Measurements from ENCODE around the gene CRTC1. TPM values are rescaled to one million over a fixed set of nuclear protein-coding genes. Genes with fewer than 3 reads are reported as not detected.

CRTC1 gene
- total and polyA plus RNA-seq, 2 of the 13 experiments (the other 11 are each of a cell fraction or from before 2014, with no cell fraction given) = 2.0 to 2.7 TPM

- TF ChIP-seq ZNF30 (CRISPR knock-in tag; IDR thresholded peaks at IDR 0.05) (no peak), ZNF761 (CRISPR knock-in tag; conservative IDR thresholded peaks at IDR 0.05) (no peak), TFE3 (CRISPR knock-in tag; IDR thresholded peaks at IDR 0.05) (no peak), NCOA2 (CRISPR knock-in tag; IDR thresholded peaks at IDR 0.05) (no peak)
Measured at GRCh38 chr19:18796239-18796638, 112.8 kb downstream of the CRTC1 start (continued).

- FAIRE-seq (peak; percentile 42), ATAC-seq (peak; percentile 75), DNase-seq (ENCODE audit: low spot score) (peak; percentile 75)
- no peak overlapping the region for H2AFZ ChIP-seq (ENCODE audit: low read length)
- H3K9me3 ChIP-seq (ENCODE audit: low read length) = no peaks in the 10 kb centered on the region
- H3K9ac ChIP-seq (ENCODE audit: insufficient read depth, low read depth, low read length) = no peak overlapping the region
- H3K27me3 ChIP-seq (ENCODE audit: control insufficient read depth in 1 of 2, insufficient read depth in 2 of 2, low read length in 2 of 2) = peaks cover 2 to 24% of the 10 kb centered on the region in 2 experiments; a peak in 4 of 5 replicates
- in situ Hi-C loops (cut with HindIII; ENCODE audit: extremely low pct_ligation_motif_present, low pct_unique_long_range_greater_than_20kb) (no loop called here), intact Hi-C loops (cut with micrococcal nuclease; ENCODE audit: unreplicated experiment) (loop anchor here (5.0 kb wide), 1 partner anchor 34 kb away; the partner anchor contains the start of gene UPF1)
- no peaks in the 10 kb centered on the region for H3K79me2 ChIP-seq (ENCODE audit: insufficient read depth, low read length)
- CTCF ChIA-PET (ENCODE audit: low intra/inter-chr PET ratio, low total read pairs) = no interaction called here
- POLR2A ChIA-PET = no interaction called here
- no peaks in the 10 kb centered on the region for H4K20me1 ChIP-seq (ENCODE audit: insufficient read depth, low read length)
- BruUV-seq (replicated peaks) = no TSS peak
- peak overlapping the region in 1 of 3 experiments; percentile 36; a peak in 1 of 6 replicates for H3K4me3 ChIP-seq (replicated peaks in 1 of 3; ENCODE audit: insufficient read depth in 1 of 3, low read depth in 2 of 3, low read length in 3 of 3)
- H3K4me2 ChIP-seq (ENCODE audit: low read depth, low read length) = peak overlapping the region; percentile 61
- WGBS (ENCODE audit: low lambda C conversion rate) = 11% methylated on average over 13 of the region's 22 CpGs
- H3K4me1 ChIP-seq (ENCODE audit: insufficient read depth, low read length) = peaks cover 61% of the 10 kb centered on the region
- no peak overlapping the region for H3K27ac ChIP-seq (ENCODE audit: extremely low read length, insufficient read depth, low read length)
- no peaks in the 10 kb centered on the region for H3K36me3 ChIP-seq (replicated peaks in 1 of 2; ENCODE audit: control insufficient read depth in 1 of 2, insufficient read depth in 2 of 2, low read length in 2 of 2)
- TF ChIP-seq ZNF766 (CRISPR knock-in tag; IDR thresholded peaks at IDR 0.05; ENCODE audit: borderline replicate concordance) = no peak
- TF ChIP-seq HOXD1 (CRISPR knock-in tag; IDR thresholded peaks at IDR 0.05) = peak; percentile 96
- no peak for TF ChIP-seq SOX6 (IDR thresholded peaks at IDR 0.05)
- TF ChIP-seq SOX6 (CRISPR knock-in tag; IDR thresholded peaks at IDR 0.05) = peak; percentile 72
- peak; percentile 61; the same call in 1 of the 2 replicates for TF ChIP-seq ARID4A (CRISPR knock-in tag; IDR thresholded peaks at IDR 0.05; ENCODE audit: borderline replicate concordance)
- peak; percentile 56; the same call in 1 of the 2 replicates for TF ChIP-seq PITX1 (CRISPR knock-in tag; IDR thresholded peaks at IDR 0.05)
- no peak for TF ChIP-seq TEF (CRISPR knock-in tag; IDR thresholded peaks at IDR 0.05)
- TF ChIP-seq RELA (CRISPR knock-in tag; IDR thresholded peaks at IDR 0.05) = no peak
- peak; percentile 37; the same call in 1 of the 2 replicates for TF ChIP-seq FOSL2 (CRISPR knock-in tag; IDR thresholded peaks at IDR 0.05)
Measured at GRCh38 chr19:18798384-18799352, 115.2 kb downstream of the CRTC1 start.

All from HepG2 (cell line).